Thyroid gland (tissue), 4 donors: Measurements from ENCODE around the gene OPN5.

ENCODE experiments used
- POLR2A ChIP-seq, 2 donors: fragments of 450-650 bp; IDR thresholded peaks; one replicate each; pipeline ENCODE4 v1.6.1; 2017; ENCODE audit warnings: antibody characterized with exemption in 2 of 2, mild to moderate bottlenecking in 2 of 2, moderate library complexity in 1 of 2
- TF ChIP-seq, protein P1 (sequence below), 6 experiments: fragments of 200-600 bp in 3 of 6; fragments of 450-650 bp in 3 of 6; sonication (generic) in 3 of 6; IDR thresholded peaks; one replicate each; pipeline ENCODE4 v1.5.1; 2016 to 2019; ENCODE audit warnings: antibody characterized with exemption in 6 of 6, mild to moderate bottlenecking in 2 of 6, inconsistent platforms in 1 of 6, moderate library complexity in 1 of 6

DNA sequence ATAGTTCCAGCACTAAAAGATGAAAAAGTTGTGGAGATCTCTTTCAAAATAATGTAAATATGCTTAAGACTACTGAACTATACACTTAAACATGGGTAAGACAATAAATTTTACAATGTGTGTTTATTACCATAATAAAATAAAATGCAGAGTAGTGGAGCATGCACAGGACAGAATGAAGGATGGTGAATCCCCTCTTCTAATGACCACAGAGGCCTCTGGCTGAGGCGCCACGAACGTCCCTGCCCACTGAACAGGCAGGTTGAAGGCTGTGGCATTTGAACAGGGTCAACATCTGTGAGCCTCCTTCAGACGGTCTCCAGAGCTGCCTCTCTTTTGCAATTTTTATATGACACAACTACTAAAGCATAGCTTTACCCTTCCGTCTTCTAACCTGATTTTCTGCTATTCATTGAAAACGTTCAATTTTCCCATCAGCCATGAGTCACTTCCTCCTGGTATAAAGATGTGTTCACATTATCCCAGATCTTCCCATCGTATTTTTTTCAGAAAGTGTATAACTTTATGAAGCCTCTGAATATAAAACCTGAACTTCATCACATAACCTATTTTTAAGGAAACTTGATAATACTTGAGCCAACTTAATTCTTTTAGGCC is 45.6 kb upstream of the OPN5 start:
- TF ChIP-seq POLR2A (IDR thresholded peaks at IDR 0.05) = no peak
- TF ChIP-seq, protein P1, sequence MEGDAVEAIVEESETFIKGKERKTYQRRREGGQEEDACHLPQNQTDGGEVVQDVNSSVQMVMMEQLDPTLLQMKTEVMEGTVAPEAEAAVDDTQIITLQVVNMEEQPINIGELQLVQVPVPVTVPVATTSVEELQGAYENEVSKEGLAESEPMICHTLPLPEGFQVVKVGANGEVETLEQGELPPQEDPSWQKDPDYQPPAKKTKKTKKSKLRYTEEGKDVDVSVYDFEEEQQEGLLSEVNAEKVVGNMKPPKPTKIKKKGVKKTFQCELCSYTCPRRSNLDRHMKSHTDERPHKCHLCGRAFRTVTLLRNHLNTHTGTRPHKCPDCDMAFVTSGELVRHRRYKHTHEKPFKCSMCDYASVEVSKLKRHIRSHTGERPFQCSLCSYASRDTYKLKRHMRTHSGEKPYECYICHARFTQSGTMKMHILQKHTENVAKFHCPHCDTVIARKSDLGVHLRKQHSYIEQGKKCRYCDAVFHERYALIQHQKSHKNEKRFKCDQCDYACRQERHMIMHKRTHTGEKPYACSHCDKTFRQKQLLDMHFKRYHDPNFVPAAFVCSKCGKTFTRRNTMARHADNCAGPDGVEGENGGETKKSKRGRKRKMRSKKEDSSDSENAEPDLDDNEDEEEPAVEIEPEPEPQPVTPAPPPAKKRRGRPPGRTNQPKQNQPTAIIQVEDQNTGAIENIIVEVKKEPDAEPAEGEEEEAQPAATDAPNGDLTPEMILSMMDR (IDR thresholded peaks at IDR 0.05) = no peak
